ENCODE data around the gene CDH22.

Gene CDH22

DNA sequence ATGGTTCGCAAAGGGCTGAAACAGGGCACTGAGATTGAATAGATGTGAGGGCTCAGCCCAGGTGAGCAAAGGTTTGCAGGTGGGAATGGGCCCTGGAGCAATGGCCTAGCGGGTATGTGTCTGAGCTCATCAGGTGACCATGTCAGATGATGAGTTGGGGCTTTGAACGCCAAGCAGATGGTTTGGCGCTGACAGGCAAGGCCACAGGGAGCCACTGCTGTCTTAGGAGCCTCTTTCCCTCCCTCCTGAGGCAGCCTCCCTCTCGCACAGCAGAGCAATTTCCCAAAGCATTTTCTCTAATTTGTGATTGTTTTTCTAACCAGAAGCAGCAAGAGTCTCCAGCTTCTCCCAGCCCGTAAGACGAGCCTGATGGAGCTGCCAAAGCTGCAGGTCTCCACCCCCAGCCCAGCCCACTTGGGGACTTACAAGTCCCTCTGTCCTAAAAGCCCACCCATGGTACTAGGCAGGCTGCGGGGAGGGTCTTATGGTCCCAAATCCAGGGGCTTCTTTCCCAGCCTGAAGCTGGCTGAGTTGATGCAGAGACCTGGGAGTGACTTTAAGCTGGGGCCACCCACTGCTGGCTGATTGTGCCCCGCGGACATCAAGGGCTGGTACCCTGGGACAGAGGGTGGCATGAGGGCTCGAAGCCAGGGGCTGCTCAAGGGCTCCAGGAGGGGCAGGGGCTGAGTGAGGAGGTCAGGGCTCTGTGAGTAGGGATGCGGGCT lies 11.6 kb downstream of the CDH22 start:
- no peak for DNase-seq

DNA sequence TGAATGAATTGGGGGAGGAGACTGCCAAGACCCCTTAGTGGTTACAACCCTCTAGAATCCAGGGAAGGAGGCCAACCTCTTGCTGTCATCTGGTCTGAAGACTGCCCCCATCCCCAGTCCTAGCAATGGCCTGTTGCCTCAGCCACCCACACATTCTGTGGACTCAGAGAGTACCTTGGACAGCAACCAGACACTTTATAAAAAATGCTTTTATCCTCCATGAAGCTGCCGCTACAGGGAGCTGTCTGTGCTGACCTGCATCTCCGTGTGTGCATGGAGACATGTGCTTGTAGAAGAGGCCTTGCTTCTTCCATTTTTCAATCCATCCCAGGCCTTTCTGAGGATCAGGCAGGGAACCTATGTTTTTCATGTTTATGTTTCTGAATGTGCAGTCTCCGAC lies 15.2 kb downstream of the CDH22 start:
- DNase-seq, result no peak

DNA sequence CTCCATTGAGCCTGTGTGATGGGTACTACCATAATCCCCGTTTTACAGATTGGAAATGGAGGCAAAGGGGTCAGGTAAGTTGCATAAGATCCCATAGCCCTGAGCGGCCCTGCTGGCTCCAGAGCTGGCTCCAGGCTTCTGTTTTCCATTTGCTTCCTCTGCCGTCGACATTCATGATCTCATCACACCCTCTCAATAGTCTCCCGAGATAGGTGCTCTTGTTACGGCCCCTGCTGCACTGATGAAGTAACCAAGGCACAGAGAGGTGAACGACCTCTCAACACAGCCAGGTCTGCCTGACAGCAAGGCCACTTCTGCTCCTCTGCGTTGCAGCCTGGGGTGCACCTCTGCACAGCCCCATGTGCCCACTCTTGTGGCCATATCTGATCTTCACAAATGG lies 16.9 kb downstream of the CDH22 start:
- no peak for DNase-seq

DNA sequence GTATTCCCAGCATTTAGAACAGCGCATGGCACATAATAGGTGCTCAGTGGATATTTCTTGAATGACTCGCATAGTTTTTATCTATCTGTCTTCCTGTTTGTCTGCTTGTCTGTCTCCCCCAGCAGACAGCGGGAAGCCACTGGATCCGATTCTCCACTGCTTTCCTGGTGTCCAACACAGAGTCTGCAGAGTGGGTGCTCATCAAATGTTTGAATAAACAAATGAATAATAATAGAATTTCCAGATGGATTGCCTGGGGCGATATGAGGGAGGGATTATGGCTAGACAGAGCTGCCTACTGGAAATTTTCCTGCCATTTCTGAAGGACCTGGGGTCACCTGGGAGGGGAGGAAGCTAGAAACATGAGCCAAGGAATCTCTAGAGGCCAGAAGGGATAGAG lies 18.9 kb downstream of the CDH22 start:
- no peak for DNase-seq

DNA sequence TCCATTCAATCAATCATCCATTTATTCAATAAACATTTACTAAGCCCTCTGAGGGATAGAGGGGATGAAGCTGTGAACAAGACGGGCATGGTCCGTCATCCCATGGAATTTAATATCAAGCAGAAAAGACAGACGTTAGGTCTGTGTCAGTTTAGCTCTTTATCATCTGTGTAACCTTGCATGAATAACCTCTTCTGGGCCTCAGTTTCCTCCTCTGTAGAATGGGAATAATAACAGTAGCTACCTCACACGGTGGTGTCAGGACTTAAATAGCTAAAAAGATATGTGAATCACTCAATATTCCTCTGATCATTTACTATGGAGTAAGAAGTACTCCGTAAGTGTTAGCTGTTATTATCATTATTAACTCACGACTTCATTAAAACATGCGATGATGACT lies 21.3 kb downstream of the CDH22 start:
- DNase-seq, result no peak

DNA sequence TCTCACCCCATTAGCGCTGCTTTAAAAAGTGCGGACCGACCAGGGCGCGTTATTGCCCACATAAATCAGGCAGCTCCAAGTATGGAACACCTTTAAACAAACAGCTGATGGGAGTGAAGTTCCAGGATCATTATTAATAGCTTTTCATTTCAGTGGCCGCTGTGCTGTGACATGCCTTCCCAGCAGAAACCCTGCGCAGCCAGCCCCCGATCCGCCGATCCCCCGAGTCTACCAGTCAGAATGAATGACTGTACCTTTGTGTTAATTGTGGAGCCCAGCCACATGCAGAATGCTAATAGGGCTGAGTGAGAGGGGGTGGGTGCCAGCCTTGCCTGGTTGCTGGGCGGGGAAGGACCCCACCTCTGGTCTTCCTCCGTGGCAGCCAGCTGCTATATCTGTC lies 21.9 kb downstream of the CDH22 start:
- no peak for DNase-seq

DNA sequence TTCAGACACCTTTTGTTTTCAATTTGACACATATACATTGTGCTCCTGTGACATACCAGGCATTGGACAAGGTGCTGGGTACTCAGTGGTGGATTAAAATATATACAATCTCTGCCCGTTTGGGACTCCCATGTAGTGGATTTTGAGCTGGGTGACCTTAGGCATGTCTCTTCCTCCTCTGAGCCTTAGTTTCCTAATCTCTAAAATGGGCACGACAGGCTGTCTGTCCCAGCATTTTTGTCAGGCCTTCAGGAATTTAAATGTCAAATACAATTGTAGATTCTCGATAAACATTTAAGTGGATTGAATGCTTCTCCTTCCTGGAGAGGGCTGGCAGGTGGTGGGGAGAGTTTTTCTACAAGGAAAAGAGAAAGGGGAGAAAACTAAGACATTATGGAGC lies 22.6 kb downstream of the CDH22 start:
- DNase-seq, result no peak

DNA sequence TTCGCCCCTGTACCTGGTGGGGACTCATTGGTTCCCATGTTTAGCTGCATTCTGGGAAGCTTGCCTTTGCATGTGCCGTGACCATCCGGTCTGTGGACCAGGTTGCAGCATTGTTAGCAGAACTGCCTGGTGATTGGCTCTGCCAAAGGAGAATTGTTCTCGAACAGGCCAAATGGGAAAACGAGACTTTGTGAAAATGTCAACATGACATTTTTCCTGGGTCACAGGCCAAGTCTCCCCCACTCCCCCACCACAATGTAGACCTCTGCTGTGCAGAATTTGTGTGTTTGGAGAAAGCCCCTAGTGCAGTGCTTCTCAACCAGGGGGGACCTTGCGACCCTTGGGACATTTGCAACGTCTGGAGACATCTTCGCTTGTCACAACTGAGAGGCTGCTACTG lies 23.2 kb downstream of the CDH22 start:
- DNase-seq, result no peak

DNA sequence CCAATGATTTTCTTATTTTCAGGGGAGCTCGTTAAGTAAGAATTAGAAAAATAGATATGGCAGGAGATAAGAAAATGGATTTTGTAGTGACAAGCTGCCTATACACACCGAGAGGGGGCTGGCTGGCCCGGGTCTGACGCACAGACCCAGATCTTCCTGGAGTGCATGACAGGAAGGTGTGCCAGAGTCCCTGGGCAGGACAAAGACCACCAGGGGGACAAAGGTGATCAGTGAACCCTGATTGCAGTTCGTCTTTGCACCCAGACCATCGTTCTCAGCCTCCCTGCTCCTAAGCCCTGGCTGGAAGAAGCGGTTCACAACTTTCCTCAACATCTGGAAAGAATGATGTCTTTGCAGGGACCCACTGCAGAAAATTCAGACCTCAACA lies 24.3 kb downstream of the CDH22 start:
- no peak for DNase-seq

DNA sequence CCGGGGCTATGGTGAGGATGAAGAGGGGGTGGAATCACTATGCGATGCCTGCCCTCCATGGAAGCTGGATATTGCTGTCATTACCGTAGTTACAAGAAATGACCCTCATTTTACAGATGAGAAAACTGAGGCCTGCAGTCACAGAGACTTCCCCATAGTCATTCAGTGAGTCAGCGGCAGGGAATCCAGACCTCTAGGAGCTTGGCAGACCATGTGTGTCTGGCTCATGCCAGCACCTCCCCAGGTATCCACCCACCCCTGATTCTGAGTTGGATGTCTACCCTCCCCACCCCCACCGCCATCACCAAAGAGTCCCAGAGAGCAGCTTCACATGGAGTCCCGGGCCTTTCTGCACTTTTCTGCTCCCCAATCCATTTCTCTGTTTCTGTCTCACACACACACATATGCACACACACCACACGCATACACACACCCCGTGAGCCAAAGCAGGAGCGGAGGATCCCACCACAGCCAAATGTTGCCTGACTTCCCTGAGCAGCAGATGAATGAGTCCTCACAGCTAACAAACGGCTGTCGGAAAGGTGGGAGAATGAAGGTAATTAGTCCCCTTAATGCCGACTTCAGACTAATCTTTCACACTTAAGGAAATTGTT lies 24.8 kb downstream of the CDH22 start:
- DNase-seq, result no peak

DNA sequence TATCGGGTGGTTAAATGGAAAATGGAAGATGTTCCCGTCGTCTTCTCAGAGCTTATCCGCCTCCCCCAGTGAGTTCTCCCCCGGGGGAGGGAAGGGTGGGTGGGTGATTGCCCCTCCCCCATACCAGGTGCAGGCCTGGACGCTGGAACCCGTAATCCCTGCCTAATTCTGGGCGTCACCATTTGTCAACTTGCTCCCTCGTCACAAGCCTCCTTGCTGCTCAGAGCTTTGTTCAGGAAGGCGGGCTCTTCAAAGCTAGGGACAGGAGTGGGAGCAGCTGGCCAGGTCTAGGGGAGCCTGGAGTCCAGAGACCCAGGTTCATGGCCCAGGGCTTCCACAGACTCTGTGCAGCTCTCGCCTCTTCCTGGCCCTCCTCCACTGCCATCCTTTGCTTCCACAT lies 25.6 kb downstream of the CDH22 start:
- DNase-seq, result no peak

DNA sequence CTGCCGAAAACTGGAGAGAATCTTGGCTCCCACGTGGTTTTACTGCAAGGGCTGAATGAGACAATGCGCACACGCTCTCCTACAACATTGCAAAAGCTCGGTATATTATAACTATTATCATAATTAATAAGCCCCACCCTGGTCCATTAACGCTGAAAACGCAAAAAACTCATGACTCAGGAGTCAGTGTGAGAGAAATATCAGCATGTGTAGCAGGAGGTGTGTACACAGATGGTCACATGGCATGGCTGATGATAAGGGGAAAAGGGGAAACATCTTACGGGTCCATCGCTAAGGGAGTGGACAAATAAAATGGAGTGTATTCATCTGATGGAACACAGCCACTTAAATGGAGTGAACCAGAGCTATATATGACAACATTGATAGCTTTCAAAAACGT lies 29.2 kb downstream of the CDH22 start:
- DNase-seq, result no peak

DNA sequence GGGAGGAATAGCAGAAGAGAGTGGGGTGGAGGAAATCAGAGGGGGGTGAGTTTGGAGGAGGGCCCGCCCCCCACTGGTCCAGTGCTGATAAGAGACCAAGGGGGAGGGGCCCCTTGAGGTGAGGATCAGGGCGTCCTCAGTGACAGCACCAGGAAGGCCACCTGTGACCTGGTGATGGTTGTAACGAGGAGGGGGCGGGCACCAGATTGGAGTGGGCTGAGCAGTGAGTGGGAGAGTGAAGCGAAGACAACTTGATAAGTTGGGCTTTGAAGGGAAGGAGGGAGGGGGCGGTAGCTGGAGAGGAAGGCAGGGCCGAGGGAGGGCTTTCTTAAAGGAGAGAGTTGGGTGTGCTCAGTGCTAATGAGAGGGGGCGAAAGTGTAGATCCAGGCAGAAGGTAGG lies 30.7 kb downstream of the CDH22 start:
- DNase-seq, result no peak

DNA sequence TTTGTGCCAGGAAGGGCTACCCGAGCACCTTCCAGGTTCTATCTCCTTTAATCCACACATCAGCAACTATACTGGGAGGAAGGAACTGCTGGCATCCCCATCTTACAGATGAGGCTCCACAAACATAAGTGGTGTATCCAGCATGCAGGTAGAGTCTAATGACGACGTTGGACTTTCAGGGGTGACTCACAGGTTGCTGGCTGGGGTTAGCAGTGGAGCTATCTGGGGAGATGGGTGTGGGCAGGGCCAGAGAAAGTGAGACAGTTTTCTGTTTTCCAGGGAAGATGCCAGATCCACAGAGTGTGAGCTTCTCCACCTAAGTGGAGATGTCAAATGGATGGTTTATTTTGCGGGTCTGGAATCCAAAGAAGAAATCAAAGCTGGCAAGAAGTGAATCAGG lies 31.8 kb downstream of the CDH22 start:
- no peak for DNase-seq

DNA sequence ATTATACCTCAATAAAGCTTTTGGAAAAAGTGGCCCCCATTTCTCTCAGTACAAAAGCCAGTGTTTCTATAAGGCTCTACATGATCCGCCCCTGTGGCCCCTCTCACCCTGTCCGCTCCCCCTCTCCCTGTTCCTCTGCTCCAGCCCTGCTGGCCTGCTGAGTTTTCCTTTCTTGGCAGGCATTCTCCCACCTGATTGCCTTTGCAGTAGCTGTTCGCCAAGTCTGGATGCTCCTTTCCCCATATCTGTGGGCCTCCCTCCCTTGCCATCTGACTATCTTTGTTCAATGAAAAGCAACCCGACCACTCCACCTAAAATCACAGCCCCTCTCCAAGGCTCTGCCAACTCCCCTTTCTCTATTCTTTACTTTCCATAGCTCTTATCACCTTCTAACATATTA lies 33.2 kb downstream of the CDH22 start:
- no peak for DNase-seq

DNA sequence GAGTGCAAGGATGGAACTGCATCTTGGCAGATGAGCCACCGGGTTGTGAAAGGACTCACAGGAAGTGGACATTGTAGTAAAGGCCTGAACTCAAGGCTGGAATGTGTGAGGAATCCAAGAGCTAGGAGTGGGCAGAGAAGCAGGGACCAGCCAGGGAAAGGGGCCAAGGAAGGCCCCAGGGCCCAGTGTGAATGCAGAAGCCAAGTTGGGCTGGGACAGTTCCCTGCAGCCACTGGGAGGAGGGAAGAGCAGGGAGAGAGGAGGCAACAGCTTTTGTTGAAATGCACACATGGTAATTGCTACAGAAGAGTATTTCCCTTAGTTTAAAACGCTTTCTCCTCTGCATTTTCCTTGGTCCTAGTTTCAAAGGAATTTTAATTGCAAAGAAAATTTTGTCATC lies 34.6 kb downstream of the CDH22 start:
- no peak for DNase-seq

DNA sequence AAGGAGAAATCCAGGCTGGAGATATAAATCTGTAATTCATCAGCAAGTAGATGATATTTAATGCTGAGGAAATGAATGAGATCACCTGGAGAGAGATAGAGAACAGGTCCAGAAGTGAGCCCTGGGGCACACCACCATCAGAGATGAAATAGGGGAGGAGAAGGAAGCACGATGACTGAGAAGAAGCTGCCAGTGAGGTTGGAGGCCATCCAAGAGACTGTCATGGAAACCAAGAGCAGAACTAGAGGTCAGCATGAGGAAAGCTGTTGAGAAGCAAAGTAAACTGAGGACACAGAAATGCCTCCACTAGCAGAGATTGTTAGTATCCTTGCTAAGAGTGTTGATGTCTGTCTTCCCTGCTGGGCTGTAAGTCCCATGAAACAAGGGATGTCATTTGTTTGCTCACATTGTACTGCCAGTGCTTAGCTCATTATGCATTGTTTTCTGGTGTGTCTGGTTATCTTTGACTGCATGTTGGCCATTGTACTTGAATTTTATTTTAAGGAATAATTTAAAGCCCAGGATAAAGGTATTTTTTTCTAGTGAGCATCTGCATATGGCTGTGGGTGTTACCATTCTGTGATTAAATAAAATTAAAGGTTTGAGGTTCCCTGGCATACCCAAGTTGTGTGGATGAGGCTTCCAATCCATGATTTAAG lies 35.8 kb downstream of the CDH22 start:
- DNase-seq, result no peak

DNA sequence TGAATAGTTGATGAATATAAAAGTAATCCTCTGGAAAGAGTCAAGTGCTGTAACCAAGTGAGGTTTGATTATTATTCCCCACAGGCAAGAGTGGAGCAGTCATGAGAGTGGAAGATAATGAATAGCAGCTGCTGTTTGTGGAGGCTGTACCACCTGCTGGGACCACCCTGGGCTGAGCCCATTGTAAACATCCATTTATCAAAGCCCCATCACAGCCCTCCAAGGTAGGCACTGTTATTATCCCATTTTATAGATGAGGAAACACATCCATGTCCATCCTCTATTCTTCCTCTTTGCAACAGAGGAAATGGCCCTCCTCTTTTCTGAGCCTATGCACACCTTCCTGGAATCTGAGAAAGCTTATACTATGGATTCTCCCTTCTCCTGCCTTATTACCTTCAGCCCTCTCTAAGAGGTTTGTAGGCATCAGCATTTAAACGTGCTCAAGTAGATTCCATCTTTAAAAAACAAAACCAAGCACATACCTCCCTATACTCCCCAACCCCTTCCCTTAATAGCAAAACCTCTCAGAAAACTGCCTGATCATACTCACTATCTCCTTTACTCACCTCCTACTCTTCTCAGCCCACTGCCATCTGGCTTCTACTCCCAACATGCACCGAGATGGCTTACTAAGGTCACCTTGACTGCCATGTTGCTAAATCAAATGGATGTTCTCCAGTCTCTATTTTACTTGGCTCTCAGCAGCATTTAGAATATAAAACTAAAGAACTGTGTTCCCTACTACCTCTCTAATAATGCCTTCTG lies 37.1 kb downstream of the CDH22 start:
- DNase-seq, result no peak

DNA sequence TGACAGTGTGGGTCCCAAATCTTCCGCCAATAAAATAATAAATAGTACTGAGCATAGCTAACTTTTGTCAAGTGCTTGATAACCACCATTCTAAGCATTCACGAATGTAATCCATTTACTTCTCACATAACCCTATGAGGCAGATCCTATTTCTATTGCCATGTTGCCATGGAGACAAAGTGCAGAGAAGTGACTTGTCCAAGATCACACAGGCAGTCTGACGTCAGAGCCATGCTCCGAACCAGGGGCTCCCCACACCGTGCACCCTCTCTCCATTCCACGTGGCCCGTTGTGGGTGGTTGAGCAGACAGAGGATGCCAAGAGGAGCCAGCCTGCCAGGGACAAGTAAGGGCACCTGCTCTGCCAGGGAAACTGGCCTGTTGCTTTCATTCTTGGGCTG lies 38.9 kb downstream of the CDH22 start:
- DNase-seq, result no peak

DNA sequence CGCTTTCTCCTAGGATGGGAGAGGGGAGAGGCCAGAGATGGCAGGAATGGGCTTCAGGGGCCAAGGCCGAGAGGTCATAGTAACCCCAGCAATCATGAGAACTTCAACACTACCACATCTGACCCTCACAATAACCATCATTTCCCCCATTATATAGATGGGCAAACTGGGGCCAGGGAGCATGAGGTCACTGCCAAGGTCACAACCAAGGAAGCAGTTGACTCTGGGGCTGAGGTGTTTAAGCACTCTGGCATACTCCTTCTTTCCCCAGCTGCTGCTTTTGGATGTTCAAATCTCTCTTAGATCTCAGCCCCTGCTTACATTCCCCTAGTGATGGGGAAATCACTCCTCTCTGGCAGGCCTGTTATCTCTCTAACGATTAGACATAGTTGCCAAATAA lies 39.6 kb downstream of the CDH22 start:
- DNase-seq, result no peak

DNA sequence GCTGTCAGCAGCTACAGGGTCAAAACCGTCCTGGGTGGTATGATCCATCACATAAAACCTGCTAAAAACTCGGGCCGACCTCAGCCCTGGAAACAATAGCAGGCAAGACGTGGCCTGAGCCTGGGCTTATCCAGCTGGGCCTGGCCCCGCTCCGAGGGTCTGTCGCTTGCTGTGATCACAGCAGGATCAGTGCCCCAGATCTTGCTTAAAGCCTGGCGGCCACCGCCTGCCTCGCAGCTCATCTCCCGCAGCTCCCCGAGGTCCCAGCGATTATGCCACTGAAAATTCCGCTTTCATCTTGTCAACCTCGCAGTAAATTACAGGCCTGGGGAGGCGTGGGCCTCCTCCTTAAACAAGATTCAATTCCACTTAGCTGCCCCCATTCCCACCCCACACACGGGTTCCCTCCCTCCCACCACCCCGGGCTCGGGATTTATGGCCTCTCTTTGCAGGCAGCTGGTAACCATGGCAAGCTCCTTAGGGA lies 40.1 kb downstream of the CDH22 start:
- no peak for DNase-seq

DNA sequence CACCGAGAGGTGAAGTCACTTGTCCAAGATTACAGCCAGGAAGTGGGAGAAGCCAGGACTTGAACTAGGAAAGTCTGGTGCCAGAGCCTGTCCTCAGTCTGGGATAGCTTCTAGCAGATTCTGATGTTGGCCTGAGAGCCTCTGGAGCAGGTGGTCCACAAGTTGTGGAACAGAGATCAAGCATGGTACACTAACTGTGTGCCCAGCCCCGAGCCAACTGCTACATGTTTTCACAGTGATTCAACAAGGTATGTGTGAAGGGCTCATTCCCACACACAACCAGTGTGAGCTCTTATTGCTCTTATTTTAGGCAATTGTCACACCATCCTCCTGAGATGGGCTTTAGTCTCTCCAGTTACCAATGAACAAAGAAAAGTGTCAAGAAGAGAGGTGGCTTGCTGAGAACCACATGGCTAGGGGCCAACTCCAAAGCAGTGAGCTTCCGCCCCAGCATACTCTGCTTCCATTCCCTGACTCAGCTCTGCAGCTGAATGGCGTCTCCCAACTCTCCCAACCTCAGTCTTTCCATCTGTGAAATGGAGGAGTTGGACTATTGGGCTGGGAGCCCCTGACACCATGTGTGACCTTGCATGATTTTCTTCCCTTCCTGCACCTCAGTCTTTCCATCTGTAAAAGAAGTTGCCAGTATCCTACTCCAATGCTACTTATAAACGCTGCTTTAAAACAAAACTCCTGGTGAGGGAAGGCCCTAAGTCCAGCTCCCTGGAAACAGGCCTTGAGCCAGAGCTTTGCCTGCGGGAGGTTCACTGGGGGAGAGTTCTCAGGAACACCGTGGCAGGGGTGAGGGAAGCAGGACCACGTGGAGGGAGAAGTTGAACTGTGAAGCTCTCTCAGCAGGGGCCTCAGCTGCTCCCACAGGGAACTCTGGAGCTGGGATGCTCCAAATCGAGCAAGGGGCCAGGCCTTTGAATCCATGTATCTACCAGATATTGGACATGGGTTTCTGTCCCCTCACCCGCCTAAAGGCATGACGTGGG lies 40.9 kb downstream of the CDH22 start:
- DNase-seq, result no peak

Data from NK-92 treated with Interleukin-12 subunit alpha and Interleukin-12 subunit beta, amount 100 ng/mL, for 24 hours (cell line).